Coronary artery (tissue), 2 donors: ENCODE data around the gene GRIK3.

Experiments used
- DNase-seq: peaks from one replicate; pipeline ENCODE4 v3.0.0-alpha.2; 2017; ENCODE audit warnings: low spot score
- H3K27ac ChIP-seq, 2 donors: fragments of 200-600 bp; sonication (generic); one replicate each; pipeline ENCODE4 v1.5.1; 2016 to 2019
- H3K4me3 ChIP-seq: fragments of 200-600 bp; sonication (generic); 2 replicates; pipeline ENCODE4 v1.5.1; 2016; ENCODE audit warnings: mild to moderate bottlenecking, moderate library complexity
- CTCF ChIP-seq: fragments of 200-600 bp; sonication (generic); IDR thresholded peaks from one replicate; pipeline ENCODE4 v1.5.1; 2019; ENCODE audit warnings: antibody characterized with exemption

The GRIK3 gene

DNA sequence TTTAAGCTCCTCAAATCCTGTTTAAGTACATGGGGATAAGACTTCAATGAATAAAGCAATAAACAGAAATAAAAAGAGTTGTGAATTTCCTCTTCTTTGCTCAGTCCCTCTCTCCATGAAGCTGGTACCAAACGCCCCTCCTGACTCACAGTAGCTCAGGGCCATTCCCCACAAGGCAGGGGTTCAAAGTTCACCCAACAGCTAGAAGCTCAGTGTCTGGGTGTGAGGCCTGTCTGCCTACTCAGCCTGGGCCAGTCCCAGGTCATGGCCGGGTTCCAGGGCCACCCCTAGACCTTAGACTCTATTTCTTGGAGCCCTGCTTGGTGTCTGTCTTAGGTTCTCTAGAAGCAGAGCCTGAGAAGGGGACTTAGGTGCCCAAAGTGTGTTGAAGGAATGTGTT, 251.5 kb downstream of the GRIK3 start:
- H3K27ac ChIP-seq: no peak overlapping the region
- H3K4me3 ChIP-seq: no peak overlapping the region
- DNase-seq: no peak
- TF ChIP-seq CTCF: no peak

- H3K27ac ChIP-seq: no peak overlapping the region
- no peak overlapping the region for H3K4me3 ChIP-seq
- TF ChIP-seq CTCF: no peak
- DNase-seq: no peak
Measured at GRCh38 chr1:36782085-36782484, 252.2 kb downstream of the GRIK3 start.

DNA sequence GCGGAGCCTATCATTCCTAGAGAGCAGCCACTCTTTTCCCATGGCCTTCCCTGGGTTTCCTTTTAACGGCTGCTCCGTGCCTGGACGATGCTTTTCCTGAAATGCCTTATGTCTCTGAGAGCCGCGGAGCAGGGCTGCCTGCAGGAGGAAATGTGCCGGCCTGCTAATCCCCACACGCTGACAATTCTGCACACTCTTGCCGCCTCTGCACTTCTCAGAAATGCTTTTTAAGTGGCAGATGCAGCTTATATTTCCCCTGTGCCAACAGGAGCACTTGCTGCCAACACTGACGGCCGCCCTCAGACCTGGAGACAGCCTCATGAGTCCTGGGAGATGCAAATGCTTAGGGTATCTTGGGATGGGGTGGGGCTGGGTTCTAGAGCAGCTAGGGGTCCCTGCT, 253.2 kb downstream of the GRIK3 start:
- no peak for TF ChIP-seq CTCF
- no peak overlapping the region for H3K4me3 ChIP-seq
- H3K27ac ChIP-seq: no peak overlapping the region
- DNase-seq: no peak

DNA sequence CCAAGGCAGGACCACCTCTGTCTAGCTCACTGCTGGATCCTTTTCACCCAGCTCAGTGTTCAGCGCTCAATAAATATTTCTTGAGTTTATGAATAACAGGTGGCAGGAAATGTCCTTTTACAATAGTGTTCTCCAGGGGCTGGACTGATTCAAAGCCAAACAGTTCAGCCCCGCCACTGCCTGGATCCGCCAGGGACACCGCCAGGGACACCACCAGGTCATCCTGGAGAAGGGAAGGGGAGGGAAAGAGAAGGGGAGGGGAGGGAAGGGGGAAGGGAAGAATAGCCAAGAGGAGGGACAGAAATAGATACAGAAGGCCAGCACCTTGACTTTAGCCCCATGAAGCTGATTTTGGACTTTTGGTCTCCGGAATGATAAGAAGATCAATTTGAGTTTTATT, 255.6 kb downstream of the GRIK3 start:
- Histone ChIP-seq H3K27ac (no peak overlapping the region), H3K4me3 (no peak overlapping the region)
- no peak for DNase-seq
- TF ChIP-seq CTCF: no peak

- DNase-seq: no peak
- Histone ChIP-seq H3K27ac (no peak overlapping the region), H3K4me3 (no peak overlapping the region)
- no peak for TF ChIP-seq CTCF
Measured at GRCh38 chr1:36776948-36777831, 257.1 kb downstream of the GRIK3 start.

DNA sequence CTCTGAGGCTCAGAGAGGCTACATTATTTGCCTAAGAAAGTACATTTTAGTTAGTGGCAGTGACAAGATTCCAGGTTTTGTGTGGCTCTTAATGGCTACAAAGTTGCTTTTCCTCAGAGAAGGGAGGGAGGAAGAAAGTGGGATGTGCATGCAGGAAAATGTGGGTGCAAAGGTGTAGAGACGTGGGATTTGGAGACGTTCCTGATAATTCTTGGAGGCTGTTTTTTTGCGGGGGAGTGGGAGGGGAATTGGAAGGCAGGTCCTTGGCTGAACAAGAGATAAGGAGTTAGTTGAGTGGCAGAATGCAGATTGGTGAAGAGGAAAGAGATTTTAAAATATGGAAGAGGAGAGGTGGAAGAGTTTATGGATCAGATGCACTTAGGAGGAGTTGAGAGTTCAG, 258.1 kb downstream of the GRIK3 start:
- no peak for TF ChIP-seq CTCF
- no peak overlapping the region for H3K27ac ChIP-seq
- no peak overlapping the region for H3K4me3 ChIP-seq
- no peak for DNase-seq

DNA sequence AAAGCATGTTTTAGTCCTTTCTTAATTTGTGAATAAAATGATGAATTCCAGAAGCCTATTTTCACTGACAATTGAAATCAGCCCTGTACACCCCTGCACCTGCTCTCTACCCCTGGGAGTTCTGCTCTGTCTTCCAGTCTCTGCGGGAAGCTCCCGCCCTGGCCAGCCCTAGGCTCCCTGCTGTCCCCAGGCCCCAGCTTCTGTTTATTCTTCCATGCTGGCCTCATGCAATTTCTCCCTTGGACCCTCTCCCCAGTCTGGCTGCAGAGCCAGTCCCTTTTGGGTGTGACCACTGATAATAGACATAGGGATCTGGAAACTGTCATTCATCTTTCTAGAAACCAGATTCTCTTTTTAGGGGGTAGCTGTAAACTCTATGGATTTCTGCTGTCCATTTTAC, 258.6 kb downstream of the GRIK3 start:
- no peak for TF ChIP-seq CTCF
- no peak overlapping the region for H3K27ac ChIP-seq
- no peak overlapping the region for H3K4me3 ChIP-seq
- no peak for DNase-seq
